GM18519 (cell line): ENCODE results near the gene INPP4A.

Experiments used
- ATAC-seq: cut with Tn5 transposase; IDR thresholded peaks from one replicate; pipeline ENCODE4 v1.9.1; 2021; ENCODE audit warnings: mild to moderate bottlenecking, moderate library complexity; ENCODE audit not compliant: unreplicated experiment, low FRiP score

The INPP4A gene

DNA sequence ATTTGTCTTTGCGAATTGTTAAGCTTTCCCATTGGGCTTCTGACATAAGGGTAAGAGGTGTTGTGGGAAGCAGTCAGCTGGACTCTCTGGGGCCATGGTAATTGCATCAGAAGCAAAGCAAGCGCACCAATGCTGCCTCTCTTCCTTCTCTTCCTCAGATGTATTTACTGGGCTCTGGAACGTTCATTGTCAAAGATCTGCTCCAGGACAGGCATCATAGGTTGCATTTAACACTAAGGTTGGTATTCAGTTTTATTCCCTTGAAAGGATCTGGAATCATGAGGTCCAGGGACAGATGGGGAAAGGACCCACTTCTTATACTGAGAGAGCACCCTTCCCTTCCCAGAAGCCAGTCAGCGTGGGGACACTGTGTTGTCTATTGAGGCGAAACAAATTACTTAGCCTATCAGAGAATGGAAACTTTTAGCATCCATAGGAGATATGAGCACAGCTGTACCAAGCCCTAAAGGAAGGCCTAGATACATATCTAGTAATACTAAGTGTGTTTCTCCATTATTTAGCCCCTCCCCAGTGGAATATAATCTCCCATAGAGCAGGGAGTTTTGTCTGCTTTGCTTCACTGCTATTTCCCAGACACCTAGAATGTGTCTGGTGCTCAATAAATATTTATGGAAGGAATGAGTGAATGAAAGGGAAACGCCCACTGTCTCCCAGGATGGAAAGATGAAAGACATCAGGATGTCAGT lies 91.5 kb downstream of the INPP4A start:
- no peak for ATAC-seq

DNA sequence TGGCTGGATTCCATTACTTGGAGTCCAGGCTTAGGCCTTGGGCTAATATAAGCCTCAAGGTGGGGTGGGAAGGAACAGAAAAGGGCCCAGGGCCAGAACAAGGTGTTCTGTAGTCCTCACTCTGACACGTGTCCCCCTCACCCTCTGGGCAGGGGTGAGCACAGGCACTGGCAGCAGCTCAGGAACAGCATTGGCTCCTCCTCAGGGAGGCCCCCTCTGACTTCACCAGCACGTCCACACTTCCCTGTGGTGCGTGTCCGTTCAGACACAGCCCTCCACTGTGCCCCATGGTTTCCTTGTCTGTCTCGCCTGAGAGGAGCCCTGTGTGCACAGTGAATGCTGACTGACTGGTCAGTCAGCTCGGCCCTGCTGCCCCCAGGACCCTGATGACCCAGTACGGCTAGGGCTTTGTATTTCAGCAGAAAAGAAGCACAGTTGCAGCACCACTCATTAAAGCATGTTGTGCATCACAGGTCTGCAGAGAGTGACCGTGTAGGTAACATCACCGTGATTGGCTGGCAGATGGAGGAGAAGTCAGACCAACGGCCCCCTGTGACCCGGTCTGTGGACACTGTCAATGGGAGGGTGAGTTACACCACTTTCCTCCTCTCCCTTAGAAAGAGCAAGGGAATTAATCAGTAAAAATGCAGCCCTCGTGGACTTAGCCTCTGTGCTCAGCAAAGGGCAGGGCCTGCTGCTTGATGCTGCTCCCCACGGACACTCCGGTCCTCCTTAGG lies 92.9 kb downstream of the INPP4A start:
- no peak for ATAC-seq

GRCh38 chr2:98538280-98539041 lies 93.8 kb downstream of the INPP4A start:
- ATAC-seq, result no peak

- ATAC-seq, result no peak
These were observed 94.5 kb downstream of the INPP4A start for GRCh38 chr2:98539056-98539735.

DNA sequence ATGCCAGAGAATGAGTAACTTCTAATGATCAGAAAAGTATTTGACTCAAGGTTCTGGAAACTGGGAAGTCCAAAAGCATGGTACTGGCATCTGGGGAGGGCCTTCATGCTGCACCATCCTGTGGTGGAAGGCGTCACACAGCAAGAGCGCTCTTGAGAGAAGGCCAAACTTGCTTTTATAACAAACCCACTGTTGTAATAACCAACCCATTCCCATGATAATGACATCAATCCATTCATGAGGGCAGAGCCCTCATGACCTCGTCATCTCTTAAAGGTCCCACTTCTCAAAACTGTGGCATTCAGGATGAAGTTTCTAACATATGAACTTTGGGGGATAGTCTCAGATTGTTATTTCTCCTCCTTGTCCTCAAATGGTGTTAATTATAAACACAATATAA lies 95.9 kb downstream of the INPP4A start:
- no peak for ATAC-seq

DNA sequence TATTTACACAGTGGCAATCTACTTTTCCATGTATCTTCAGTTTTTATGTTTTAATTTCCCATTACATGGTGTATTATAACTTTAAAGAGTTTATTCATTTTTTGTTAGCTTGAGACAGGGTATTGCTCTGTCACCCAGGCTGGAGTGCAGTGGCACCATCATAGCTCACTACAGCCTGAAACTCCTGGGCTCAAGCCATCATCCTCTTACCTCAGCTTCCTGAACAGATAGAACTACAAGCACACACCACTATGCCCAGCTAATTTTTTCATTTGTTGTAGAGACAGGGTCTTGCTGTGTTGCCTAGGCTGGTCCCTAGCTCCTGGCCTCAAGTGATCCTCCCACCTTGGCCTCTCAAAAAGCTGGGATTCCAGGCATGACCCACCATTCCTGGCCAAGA lies 96.8 kb downstream of the INPP4A start:
- no peak for ATAC-seq

DNA sequence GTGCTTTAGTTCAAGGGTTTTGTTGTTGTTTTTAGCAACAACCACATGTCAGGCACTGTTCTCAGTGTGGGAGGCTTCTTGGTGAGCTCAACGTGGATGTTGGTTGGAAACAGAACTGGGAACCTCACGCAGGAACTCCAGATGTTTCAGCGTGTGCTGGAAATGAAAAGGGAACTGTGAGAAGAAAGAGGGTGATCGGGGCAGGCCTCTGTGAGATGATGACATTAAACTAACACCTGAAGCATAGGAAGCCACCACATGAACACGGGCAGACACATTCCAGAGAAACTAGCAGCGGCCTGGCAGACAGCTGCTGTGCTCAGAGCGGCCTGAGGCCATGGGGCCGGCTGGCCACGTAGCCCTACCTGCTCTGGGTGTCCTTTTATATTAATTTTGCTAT lies 97.2 kb downstream of the INPP4A start:
- ATAC-seq, result no peak

DNA sequence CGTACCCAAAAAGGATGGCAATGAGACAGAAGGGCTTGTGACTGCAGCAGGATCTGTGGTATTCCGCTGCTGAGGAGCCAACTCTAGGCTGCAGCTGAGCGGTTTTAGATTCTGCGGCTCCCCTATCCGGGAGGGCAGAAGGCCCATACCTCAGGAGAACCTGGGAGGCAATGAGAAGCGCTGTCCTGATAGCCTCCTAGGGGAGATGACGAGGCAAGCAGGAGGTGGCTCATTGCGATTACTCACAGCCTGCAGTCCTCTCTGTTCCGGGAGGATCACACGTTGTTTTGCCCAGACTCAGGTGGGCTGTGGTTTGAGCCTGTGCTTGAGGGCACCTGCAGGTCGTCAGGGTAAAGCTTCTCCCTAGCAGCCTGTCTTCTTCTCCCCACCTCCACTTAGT lies 98.6 kb downstream of the INPP4A start:
- no peak for ATAC-seq

DNA sequence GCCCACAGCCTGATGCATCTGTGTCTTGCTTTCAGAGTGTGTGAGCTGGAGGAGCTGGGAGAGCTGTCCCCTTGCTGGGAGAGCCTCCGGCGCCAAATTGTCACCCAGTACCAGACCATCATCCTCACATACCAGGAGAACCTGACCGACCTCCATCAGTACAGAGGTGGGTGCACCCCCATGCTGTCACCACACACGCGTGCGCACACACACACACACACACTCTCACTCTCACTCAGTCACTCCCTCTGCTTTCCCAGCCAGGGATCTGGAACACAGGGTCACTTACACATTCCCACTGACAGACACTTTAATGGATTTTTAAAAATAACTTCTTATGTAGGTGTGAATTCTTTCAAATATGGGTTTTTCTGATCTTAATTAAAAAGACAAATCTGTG lies 99.2 kb downstream of the INPP4A start:
- ATAC-seq, result no peak

- ATAC-seq, result no peak
These were observed 100.9 kb downstream of the INPP4A start for GRCh38 chr2:98545591-98545990.

DNA sequence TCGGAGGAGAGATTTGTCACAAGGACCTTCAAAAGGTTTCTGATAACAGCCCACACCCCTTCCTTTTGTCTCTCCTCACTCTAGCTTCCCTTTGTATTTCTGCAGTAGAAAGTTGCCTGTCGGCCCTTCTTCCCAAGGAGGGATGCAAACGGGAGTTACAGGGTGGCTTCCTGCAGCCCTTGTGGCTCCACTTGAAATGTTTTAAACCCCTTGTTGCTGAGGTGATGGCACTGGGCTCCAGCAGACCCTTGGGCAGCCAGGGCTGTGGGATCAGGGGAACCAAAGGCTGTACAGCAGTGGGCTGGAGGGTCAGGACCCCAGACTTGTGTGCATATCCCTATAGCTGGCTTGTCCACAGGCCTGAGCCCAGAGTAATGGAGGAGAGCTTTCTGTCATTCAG lies 101.5 kb downstream of the INPP4A start:
- no peak for ATAC-seq

DNA sequence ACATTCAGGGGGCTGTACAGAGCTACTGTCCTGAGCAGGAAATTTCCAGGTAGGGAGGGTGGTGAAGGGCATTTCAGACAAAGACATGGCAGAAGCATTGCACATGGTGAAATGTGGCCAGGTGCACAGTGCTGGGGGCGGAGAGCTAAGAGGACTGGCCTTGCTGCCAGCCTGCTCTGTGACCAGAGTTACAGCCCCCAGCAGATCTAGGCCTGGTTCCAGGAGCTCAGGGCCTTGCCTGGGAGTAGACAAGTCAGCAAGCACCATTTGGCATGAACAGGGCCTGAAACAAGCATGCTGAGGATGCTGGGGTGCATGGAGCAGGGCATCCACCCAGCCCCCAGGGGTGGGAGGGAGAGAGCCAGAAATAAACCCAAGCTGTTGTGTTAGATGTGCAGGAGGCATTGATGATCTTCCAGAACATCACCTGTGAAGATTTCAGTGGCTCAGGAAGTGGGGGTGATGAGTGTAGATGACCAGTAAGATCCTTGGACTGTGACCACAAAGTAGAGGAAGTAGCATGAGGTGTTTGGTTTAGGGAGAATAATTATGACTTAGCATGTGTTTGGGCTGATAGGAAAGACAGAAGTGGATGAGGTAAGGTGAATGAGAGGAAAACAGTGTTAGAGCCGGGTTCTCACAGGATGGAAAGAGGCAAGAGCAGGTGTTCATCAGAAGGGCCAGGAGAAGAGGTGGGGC lies 102.6 kb downstream of the INPP4A start:
- no peak for ATAC-seq

DNA sequence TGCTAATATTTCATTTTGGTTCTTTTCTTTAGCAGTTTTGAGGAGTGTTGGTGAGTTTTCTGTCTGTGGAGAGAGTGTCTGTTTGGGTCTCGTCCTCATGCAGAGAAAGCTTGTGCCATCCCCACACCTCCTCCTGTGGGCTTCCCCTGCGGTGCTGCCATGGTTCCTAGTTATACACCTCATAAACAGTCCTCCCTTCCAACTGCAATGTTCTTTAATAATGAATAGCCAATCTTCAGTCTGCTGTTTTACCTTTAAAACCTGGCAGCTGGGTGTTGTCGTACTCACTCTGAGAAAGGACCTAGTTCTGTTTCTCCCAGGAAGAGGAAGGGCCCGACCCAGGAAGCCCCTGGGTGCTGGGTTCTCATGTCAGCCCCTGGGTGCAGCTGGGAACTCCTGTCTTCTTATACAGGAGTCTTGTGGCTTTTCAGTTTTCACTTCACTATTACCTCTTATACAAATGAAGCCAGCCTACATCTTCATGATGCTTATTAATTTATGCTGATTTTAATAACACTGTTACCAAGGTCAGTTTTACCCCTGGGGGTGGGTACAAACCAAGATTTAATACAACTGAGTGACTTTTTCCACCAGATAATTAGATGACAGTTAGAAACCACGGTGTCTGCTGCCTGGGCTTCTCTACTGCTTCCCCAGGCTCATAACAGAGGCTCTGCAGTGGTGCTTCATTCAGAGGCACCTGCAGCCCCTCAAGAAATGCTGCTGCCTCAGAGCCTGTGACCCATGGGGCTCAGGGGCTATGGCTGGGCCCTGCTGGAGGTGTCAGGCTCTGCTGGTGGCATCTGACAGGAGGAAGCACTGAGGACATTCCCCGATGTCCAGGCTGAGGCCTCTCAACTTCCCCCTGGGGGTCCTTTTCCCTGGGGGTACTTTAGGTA lies 104.5 kb downstream of the INPP4A start:
- no peak for ATAC-seq

DNA sequence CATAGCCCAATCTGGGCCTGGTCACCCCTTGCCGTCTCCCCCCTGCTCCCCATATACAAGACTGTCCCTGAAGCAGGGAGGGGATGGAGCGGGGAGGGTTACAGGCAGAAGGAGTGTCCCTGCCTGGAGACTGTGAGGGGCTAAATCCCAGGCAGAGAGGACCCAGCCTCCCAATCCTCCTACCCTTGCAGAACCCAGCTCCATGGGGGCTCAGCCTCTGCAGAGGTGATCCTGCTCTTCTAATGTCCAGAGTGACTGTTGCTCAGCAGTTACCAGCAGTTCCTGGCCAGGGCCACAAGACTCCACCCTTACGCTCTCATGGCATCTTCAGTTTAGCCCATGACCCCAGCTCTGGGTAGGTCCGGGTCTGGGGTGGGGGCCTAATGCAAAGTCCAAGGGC lies 105.5 kb downstream of the INPP4A start:
- ATAC-seq, result no peak

GRCh38 chr2:98551316-98551715 lies 106.7 kb downstream of the INPP4A start:
- no peak for ATAC-seq

GRCh38 chr2:98552499-98553179 lies 108.0 kb downstream of the INPP4A start:
- ATAC-seq, result no peak

DNA sequence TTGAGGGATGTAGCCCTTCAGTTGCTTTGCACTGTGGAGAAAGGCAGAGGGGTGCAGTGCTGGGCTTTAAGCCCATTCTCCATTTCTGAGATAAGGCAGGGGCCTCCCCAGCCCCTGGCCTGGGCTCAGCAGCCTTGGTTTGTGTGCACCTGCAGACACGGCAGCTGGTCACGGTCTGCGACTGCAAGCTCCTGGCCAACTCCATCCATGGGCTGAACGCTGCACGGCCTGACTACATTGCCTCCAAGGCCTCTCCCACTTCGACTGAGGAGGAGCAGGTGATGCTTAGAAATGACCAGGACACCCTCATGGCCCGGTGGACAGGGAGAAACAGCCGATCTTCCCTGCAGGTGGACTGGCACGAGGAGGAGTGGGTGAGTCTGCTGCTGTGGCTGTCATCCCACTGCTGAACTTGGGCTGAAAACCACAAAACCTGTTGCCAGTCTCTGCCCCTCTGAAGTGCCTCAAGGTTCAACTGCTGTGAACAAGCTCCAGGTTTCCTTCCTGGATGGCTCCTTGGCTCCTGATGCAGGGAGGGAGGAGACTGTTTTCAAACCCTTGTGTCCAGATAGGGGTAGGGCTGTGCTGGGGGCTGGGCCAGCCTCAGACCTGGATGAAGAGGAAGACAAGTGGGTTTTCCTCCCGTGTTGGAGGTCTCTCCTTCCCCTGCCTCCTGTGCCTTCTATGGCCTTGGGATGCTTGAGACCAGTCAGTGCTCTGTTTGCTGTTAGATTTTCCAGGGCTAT lies 109.6 kb downstream of the INPP4A start:
- no peak for ATAC-seq

- ATAC-seq, result no peak
These were observed 111.0 kb downstream of the INPP4A start for GRCh38 chr2:98555696-98556095.
